HG03521 (cell line): ENCODE data around the gene CLASP1.

Experiments
- ATAC-seq: cut with Tn5 transposase; IDR thresholded peaks from one replicate; pipeline ENCODE4 v1.9.1; 2021; ENCODE audit warnings: mild to moderate bottlenecking, moderate library complexity; ENCODE audit not compliant: unreplicated experiment

Gene CLASP1

GRCh38 chr2:121510857-121511256 is 138.4 kb downstream of the CLASP1 start:
- no peak for ATAC-seq

GRCh38 chr2:121506621-121507020 is 142.6 kb downstream of the CLASP1 start:
- no peak for ATAC-seq

- no peak for ATAC-seq
Observed at GRCh38 chr2:121505986-121506586, 143.2 kb downstream of the CLASP1 start.

- no peak for ATAC-seq
Observed at GRCh38 chr2:121505005-121505404, 144.3 kb downstream of the CLASP1 start.

GRCh38 chr2:121504316-121504715 is 144.9 kb downstream of the CLASP1 start:
- ATAC-seq = no peak

- ATAC-seq = no peak
Observed at GRCh38 chr2:121502781-121503180, 146.5 kb downstream of the CLASP1 start.

DNA sequence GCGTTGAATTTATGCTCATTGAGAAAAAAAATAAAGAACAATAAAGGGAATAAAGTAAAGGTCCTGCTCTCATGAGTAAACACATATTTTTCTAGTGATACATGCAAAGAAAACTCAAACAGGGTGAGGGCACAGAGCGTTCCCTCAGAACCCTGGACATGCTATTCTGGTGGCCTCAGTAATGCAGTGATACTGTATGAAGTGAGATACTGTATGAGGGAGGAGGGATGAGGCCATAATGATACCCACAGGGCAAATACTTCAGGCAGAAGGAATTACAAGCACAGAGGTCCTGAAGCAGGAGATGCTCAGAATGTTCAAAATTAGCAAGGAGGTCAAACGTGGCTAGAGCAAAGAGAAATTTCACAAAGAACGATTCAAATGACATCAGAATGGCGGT is 147.0 kb downstream of the CLASP1 start:
- ATAC-seq = no peak

GRCh38 chr2:121501554-121501953 is 147.7 kb downstream of the CLASP1 start:
- ATAC-seq = no peak

- ATAC-seq = no peak
Observed at GRCh38 chr2:121501031-121501430, 148.2 kb downstream of the CLASP1 start.

DNA sequence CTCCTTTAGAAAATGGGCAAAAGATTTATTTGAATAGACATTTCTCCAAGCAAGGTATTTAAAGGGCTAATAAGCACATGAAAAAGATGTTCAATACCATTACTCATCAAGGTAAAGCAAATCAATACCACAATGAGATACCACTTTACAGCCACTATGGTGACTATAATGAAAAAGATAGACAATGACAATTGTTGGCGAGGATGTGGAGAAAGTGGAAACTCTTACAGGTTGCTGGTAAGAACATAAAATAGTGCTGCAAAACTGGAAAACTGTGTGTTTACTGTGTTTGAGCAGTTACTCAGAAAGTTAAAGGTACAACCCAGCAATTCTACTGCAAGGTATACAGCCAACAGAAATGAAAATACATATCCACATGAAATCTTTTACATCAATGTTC is 150.5 kb downstream of the CLASP1 start:
- ATAC-seq = no peak

DNA sequence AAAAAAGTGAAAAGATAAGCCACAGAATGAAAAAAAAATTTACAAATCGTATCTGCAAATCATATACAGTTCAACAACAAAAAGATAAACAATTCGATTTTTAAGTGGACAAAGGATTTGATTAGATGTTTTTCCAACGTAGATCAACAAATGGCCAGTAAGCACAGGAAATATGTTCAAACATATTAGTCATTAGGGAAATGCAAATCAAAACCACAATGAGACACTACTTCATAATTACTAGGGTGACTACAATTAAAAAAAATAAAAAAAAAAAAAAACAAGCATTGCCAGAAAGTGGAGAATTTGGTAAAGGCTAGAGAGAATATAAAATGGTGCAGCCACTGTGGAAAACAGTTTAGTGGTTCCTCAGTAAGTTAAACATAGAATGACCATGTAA is 156.9 kb downstream of the CLASP1 start:
- no peak for ATAC-seq

GRCh38 chr2:121491518-121491917 is 157.7 kb downstream of the CLASP1 start:
- no peak for ATAC-seq

- ATAC-seq = no peak
Observed at GRCh38 chr2:121490584-121491133, 158.6 kb downstream of the CLASP1 start.

DNA sequence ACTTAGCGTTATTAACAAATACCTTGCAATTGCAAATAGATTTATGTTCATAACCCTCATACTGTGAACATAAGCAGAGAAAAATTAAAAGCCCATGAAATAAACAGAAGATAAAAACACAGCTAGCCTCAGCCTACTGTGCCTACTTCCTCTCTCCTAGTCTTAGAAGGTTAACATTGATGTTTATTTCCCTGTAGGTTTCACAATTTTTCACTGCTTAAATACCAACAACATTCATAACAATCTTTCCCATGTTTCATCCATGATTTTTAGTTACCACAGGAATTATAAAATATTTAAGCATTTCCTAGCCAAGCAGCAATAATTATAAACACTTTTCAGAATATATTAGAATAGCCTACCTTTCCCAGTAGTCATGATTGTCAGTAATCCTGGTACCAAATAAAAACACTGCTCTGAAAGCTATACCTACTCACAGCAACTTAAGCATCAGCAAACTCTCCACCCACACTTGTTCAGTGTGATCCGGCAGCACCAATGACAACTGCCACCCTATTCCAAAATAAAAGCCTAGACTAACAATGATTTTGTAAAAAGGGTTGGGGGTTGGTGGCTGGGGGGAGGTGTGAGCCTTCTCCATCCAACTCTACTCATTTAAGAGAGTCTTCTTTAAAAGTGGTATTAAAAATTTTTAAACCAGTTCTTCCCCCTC is 159.2 kb downstream of the CLASP1 start:
- no peak for ATAC-seq

- ATAC-seq = no peak
Observed at GRCh38 chr2:121489284-121489683, 160.0 kb downstream of the CLASP1 start.

GRCh38 chr2:121486191-121486790 is 163.0 kb downstream of the CLASP1 start:
- ATAC-seq = no peak

- no peak for ATAC-seq
Observed at GRCh38 chr2:121485039-121485438, 164.2 kb downstream of the CLASP1 start.

DNA sequence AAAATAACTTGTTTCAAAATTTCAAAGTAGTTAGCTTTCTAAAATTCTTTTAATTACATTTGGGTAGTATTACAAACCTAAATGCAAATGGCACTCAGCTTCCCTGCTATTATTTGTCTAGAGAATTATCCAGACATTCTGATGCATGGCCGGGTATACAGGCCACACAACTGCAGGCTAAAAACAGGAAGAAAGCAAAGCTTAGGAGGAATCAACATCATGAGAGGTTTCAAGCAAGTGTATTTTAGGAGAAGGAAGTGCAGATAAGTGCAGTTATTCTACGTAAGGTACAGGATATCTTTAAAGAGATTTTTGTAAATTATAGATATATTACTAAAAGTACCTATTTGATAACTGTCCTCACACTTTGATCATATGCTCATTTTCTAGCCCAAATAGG is 165.4 kb downstream of the CLASP1 start:
- no peak for ATAC-seq

GRCh38 chr2:121483021-121483420 is 166.2 kb downstream of the CLASP1 start:
- no peak for ATAC-seq

- ATAC-seq = no peak
Observed at GRCh38 chr2:121480826-121481225, 168.4 kb downstream of the CLASP1 start.

GRCh38 chr2:121479882-121480522 is 169.3 kb downstream of the CLASP1 start:
- no peak for ATAC-seq
